Femur (tissue), 1 donor: ENCODE data around the gene CSNK2B.

ENCODE experiments used
- DNase-seq: peaks from one replicate; pipeline ENCODE4 v3.0.0-alpha.2; 2017

The CSNK2B gene

DNA sequence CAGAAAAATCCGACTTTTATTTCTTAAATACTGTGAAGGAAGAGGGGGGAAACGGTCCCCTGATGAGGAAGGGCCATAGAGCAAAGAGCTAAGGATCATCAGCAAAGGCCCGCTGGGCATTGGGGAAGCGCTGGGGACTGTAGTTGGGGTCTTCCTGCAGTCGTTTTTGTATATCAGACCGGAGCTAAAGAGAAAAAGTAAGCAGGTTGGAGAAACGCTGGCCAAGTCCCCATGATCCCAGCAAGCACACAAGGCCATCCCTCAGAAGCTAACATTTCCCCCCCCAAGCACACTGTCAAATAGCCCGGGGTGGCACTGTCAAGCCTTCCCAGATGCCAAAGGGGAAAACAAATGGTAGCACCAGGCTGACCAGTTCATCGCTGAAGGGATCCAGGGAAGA, 26.8 kb upstream of the CSNK2B start:
- DNase-seq: no peak

DNA sequence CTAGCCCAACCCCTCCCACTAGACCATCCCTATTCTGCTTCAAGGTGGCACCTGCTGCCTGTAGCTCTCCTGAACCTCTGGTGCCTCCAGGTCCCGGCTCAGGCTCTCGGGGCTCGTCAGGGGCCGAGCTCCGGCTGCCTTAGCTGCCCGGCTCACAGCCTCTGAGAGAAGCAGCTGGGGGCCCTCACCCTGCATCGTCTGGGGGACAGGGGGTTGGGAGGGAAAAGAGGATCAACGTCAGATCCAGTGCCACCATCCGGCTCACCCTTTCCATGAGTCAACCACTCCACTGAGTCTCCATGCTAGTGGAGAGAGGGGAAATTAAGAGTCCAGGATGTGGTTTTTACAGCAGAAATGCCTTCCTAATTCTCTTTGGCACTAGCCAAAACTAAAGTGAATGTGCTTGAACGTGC, 26.4 kb upstream of the CSNK2B start:
- DNase-seq: no peak

DNA sequence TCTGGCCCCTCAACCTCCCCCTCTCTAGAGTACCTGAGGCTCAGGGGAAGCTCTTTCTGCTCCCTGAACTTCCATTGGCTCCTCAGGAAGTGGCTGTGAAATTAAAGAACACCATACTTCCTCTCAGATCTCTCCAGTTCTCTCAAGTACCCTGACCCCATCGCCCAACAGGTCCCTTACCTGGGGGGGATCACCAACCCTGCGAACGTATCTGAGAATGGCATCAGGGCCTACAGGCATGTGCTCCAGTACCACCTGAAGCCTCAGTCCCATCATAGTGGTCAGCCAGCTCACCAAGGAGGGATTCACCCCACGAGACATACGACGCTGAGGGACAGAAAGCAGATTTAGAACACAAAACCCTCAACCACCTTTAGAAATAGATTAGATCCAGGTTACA, 25.3 kb upstream of the CSNK2B start:
- no peak for DNase-seq

DNA sequence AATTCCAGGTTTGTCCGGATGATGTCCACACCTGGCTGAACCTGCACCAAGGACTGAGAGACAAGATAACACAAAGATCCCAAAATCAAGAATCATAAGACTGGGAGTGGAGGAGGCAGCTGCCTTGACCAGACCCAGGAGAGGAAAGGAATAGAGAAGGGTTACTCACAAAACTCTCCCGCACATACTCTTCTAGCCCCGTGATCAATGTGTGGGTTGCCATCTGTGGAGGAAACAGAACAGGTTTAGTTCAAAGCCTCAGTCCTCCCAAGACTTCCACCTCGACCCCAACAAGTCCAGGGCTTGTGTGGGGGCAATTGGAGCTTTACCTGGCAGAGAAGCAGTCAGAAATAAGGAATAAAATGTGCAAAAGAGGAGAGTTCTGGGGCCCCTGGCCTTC, 24.5 kb upstream of the CSNK2B start:
- DNase-seq: no peak

DNA sequence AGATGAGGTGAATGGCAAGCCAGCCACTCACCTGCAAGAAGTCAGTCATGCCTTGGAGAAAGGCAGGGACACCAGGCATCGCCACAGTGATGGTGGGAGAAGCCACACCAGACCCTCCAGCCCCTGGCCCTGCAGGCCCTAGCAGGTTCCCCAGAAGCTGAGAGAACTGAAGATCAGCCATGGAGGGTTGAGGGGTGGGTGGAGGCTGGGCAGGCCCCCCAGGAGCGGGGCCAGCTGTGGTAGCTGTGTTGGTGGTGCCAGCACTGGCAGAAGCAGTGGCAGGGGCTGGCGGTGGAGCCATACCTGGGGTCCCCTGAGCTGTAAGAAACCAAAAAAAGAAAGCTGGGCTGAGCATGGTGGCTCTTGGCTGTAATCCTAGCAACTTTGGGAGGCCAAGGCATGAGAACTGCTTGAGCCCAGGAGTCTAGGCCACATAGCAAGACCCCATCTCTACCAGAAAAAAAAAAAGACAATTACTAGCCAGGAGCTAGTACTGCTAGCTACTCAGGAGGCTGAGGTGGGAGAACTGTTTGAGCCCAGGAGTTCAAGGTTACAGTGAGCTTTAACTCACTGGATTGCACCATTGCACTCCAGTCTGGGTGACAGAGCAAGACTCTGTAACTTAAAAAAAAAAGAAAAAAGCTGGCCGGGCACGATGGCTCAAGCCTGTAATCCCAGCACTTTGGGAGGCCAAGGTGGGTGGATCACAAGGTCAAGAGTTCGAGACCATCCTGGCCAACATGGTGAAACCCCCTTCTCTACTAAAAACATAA, 22.9 kb upstream of the CSNK2B start:
- no peak for DNase-seq

DNA sequence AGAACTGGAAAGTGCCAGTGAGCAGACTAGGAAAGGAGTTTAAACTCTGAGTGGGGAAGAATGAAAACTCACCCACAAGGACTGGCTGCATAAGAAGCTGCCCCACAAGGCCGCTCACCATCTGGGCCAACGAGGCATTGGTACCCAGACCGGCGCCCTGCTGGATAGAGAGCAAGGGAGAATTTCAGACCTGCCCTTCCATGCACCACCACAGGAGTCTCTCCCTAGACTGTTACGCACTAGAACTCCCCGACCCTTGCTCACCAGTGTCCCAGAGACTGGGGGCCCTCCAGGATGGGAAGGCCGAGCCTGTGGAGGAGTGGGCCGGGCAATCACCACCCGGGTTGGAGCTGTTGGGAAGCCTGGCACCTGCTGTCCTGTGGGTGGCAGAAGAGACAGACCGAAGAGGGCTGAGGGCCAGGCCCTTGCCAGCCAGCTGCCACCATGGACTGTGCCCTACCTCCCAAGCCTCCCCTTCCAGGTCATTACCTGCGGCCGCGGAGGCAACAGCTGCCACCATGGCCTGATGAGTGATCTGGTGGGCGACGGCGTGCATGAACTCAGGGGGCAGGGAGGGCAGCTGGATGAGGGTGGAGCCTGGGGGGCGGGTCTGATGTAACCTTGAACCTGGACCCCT, 21.9 kb upstream of the CSNK2B start:
- no peak for DNase-seq

DNA sequence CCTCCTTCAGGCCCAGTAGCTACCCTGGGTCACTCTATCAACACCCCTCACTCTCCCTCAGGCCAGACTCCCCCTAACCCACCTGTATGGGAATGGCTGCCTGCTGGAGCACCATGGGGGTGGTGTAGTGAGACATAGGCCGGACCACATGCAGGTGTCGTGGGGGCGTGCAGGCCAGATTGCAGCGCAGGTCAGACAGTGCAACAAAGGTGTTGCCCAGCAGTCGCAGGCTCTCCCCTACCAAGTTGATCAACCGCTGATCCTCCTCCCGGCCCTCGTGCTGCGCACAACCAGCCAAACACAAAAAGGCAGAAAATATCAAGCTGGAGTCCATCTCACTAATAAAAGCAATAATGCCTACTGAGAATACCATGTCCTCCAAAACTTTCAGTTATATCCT, 20.6 kb upstream of the CSNK2B start:
- no peak for DNase-seq

DNA sequence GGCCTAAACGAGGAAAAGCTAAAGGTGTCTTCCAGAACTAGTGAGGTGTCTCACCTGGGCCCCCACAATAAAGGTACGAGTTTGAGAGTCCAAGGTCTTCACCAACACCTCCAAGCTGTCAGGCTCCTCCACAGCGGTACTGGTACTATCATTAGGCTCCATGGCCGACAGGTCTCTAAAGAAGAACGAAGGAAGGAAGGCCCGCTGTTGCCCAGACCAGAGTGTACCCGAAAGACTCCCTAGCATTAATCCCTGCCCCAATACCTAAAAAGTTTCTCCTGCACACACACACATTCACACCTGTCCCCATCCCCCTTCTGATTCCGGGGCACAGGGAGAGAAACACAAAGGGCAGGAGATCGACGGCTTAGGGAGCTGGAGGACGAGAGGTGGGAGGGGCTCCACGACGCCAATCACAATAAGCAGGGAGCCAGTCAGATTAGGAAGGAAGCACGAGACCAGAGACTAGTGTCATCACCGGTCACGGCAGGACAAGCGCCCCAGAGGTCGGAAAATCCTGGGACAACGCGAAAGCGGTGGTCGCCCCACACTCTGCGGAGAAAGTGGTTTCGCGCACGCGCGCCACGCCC, 14.2 kb upstream of the CSNK2B start:
- no peak for DNase-seq

DNA sequence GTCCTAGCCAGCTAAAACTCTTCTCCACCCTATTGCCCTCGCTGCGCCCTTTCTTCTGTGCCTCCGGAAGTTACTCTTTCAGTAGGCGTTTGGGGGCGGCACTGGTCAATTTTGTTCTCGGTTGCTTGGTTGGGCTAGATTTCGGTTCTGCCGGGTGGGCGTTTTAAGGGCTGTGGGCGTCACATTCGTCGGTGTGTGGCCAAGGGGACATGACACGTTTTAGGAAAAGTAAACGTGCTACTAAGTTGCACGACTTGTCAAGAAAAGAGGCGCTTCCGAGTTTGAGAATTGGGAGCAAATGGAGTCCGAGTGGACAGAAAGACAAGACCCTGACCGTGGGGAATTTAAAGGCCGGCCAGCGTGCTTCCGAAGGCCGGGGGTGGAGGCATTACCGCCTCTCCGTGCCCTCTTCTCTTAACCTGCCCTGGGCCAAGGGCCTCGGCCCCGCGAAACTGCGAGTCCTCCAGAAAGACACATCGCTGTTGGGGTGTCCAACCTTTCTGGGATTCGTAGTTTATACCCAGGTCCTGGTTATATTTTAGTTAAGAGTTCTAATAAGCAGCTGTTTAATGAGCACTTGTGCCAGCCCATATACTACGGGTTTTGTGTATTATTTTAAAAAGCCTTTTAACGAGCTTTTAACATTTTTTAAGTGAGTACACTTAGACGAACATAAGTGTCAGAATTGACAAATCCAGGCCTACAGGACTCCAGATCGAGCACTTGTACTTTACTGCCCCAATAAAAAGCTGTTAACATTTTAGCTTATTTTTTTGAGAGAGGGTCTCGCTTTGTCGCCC, 12.8 kb upstream of the CSNK2B start:
- peak; percentile 95 for DNase-seq

DNA sequence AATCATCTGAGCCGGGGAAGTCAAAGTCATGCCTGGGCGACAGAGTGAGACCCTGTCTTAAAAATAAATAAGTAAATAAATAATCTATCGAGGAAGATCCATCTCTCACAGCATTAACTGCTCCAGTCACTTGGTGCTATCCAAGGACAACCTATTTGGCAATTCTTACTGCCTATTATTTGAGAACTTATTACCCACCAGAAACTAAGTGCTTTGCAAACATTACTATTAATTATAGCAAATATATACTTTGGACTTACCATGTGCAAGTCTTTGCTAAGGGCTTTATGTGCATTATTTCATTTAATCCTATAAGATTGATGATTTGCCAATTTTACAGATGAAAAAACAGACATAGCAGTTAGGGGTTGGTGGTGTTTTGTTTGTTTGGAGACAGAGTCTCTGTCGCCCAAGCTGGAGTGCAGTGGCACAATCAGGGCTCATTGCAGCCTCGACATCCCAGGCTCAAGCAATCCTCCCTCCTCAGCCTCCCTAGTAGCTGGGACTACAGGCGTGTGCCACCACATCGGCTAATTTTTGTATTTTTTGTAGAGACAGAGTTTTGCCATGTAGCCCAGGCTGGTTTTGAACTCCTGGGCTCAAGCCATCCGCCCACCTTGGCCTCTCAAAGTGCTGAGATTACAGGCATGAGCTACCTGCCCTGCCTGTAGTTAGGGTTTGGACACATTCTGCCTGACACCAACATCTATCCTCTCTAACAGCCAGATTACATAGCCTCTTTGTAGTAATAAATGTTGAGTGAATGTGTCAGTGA, 11.1 kb upstream of the CSNK2B start:
- no peak for DNase-seq

DNA sequence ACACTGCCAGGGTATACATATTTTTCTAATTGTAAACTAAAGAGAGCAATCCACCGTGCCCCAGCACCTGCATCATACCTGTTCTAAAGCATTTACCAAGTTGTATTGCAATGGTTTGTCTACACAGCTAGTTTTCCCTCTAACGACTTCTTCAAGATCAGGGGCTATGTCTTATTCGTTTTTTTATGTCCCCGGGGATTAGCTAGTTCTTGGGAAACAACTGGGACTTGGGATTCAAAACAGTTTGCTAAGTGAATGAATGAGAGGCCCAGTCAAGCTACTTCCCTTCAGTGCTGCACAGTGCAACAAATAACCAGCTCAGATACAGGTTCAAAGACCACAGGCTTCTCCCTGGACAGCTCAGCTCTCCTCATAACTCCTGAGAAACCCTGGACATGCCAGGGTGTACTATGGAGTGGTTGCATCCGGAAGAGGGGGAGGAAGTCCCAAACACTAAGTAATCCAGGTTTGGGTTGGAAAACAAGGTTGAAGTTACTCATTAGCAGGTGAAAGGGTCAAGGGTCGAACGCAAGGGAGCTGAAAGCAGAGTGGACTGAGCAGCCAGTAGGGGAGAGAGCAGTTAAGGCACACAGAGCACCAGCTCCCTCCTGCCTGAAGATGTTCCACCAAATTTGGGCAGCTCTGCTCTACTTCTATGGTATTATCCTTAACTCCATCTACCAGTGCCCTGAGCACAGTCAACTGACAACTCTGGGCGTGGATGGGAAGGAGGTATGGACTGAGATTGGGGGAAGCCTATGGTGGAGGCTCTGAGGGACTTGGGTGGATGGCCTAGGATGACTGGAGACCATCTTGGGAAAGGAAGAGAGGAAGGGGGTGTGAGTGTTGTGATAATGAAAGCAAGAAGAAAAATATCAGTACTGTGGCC, 10.3 kb upstream of the CSNK2B start, which contains the start of gene APOM:
TSS of gene APOM (plus strand) at position 546 of the 889 bp plus-strand sequence. CDS start at position 619, 73 bp downstream.
- DNase-seq: no peak

DNA sequence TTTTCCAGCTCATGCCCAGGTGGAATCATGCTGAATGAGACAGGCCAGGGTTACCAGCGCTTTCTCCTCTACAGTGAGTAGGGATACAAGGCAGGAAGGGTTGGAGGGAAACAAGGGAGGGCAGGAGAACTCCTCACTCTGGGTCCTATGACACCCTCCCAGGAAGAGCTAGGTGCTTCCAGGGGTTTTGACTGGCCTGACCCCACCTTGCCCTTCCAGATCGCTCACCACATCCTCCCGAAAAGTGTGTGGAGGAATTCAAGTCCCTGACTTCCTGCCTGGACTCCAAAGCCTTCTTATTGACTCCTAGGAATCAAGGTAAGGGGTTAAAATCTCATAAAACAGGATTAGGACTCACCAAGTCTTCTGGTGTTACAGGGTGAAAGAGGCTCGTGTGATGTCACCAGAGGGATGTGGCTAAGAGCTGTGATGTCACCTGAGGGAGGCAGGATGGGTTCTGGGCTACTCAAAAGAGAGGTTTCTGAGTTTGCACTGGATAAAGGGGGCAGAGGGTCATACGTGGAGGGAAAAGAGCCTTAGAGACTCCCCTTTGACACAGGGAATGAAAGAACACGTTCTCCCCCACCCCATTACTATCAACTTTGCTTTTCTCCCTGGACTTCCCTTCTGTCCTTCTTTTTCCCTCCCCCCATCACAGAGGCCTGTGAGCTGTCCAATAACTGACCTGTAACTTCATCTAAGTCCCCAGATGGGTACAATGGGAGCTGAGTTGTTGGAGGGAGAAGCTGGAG, 8.3 kb upstream of the CSNK2B start:
- DNase-seq: no peak

DNA sequence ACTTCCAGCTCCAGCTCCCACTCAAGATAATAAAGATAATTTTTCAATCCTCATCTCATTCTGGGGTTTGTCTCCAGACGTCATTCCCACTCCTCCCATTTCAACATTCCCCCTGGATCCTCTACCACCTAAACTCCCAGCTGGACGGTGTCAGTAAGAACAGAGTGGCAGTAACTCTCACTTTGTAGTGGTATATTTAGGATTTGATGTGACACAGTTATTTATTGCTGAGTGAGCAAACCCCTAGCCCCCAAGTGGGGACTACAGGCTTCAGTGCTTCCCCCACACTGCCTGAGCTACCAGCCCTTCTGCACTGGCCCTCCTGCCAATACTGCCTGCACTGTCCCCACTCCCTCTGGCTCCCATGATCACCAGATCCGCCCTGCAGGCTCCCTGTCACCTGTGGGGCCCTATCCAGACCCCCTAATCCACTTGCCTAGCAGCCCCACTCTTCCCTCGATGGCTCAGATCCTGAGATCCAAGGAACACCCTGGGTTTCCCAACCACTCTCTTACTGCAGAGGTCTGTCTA, 7.7 kb upstream of the CSNK2B start:
- no peak for DNase-seq

DNA sequence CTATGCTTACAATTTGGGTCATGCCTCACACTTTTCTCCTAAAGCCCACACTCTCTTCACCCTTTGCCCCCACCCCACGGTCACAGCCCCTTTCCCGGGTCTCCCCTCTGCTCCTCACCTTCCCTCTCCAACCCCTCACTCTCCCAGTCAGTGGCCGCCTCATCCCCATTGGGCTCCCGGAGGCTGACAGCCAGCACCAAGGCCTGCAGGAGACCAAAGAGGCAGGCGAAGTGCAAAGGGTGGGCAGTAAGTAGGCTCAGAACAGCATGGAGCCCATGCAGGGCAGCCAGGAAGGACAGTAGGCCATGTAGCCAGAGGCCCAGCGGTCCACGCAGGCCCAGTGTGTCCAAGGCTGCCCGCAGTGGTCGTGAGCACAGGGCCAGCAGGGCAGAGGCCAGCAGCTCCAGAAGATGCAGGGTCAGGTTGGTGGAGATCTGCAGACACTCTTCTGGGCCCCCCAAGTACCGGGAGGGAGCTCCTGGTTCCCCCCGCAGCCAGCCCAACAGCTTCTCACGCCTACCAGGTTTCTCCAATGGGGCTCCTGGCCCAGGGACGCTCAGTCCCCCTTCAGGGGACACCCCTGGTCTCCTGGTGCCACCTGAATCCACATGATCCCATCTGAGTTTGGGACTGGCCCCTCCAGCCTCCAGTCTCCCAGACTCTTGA, 6.8 kb upstream of the CSNK2B start:
- DNase-seq: no peak

DNA sequence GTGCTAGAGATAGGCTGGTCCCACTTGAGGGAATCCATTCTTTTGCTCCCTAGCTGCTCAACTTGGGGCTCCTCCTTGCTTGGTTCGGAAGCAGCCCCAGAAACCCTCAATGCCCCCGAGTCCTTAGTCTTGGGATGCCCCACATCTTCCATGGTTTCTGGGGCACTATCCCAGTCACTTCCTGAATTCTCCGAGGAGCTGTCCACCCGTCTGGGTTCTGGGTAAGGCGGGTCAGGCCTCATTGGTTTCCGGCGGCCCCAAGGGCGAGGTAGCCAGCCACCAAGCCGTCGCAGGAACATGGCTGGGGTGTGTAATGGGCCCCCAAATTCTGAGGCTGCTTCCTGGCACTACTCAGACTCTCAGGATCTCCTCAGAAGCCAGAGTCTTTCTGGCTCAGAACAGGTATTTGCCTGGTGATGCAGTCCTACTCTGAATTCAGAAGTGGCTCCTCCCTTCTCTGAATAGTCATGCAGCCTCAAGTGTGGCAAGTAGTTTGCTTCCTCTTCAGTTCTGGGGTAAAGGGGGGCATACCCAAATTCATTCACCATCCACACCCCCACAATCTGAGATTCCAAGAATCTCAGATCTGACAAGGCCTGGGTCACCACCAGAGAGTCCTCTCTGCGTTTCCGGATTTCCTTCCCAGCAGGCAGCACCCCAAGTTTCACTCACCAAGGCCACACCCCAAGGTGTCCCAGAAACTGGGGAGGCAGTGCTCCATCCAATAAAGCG, 6.1 kb upstream of the CSNK2B start:
- DNase-seq: no peak

DNA sequence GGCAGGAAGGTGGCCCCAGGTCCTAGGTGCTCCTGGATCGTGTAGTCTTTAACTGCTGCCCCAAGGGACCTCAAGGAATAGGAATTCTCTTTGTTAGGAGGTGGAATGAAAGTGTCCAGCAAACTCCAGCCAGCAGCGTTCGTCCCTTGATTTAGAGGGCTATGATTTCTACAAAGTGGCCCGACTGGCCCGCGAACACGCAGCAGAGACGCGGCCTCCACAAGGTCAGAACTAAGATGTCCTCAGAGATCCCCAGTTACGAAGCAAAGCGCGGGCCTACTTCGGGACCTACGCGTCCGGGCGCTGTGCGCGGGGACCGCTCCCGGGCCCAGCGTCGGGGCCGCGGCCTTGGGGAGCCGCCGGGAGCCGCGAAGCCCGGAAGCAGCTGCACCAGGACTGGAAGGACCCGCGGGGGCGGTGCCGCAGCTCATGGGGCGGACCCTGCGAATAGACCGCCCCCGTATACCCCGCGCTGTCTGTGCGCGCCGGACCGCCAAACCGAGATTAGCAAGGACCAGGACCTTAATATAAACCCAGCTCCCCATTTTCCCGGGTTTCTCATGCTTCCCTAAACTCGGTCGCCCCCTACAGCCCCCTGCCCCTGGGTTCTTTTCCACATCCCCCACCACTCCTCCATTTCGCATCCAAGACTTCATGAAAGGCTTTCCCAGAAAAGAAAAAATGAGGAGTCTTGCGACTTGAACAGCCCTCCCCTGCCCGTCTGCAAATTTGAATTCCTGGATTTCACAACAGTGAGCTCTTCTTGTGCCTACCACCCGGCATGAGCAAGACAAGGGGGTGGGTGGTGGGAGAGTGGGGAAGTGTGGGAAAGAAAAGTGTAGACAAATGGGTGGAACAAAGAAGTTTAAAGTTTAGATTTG, 5.3 kb upstream of the CSNK2B start, which contains the start of gene C6orf47:
TSS of gene C6orf47 (minus strand) at position 398 of the 881 bp plus-strand sequence. CDS start 831 bp downstream, outside the sequence.
- peak; percentile 92 for DNase-seq

DNA sequence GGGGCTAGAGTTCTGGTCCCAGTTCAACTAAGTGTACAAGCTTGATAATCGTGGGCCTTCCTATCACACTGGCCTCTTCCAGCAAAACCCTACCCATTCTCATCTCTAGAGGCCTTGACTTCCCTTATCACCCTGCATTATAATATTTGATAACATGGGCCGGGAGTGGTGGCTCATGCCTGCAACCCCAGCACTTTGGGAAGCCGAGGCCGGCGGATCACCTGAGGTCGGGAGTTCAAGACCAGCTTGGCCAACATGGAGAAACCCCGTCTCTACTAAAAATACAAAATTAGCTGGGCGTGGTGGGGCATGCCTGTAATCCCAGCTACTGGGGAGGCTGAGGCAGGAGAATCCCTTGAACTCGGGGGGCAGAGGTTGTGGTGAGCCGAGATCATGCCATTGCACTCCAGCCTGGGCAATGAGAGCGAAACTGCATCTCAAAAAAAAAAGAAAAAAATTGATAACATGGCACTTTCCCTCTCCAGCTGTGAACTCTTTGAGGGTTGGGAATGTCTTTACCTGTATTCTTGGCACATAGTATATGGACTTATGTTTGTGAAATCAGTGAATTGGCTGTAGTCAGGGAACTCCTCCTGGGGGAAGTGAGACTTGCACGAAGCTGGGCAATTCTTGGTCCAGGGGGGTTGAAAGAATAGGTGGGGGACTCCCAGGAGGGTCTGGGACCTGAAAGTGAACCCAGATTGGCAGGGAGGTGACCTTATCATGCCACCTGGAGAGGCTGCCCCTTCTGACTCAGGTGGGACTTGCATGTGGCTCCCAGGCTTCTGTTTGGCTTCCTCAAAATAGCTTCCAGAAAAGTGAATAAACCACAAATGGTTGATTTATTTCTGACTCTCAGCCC, 4.4 kb upstream of the CSNK2B start:
- no peak for DNase-seq
